Muscle of back (tissue), 11 donors: ENCODE data around the gene EPB41L3. TPM values are rescaled to one million over a fixed set of nuclear protein-coding genes. Genes with fewer than 3 reads are reported as not detected.
"Not testable (repeated sequence)": the region's sequence is repeated elsewhere in the genome, so short reads cannot be mapped to it uniquely, and the experiment has no call there.

Experiments used
- DNase-seq, 3 donors: peaks; one replicate each; pipeline versions ENCODE4 v3.0.0 to v3.0.0-alpha.2; 2013
- polyA plus RNA-seq, 10 donors: library from polyadenylated mRNA; unstranded; fragments of 120-200 nt; gene quantifications; one replicate each; pipeline ENCODE4 v1.2.1, GENCODE V29; 2013; ENCODE audit not compliant: insufficient read length in 10 of 10

EPB41L3 gene
- polyA plus RNA-seq, 10 donors = 82.9 to 139 (median 98.9) TPM

- DNase-seq = no peak
Measured at GRCh38 chr18:5537860-5538259, 5.9 kb downstream of the EPB41L3 start.

GRCh38 chr18:5534845-5535244 lies 9.0 kb downstream of the EPB41L3 start:
- no peak for DNase-seq

GRCh38 chr18:5532066-5532465 lies 11.7 kb downstream of the EPB41L3 start:
- no peak for DNase-seq

GRCh38 chr18:5530629-5531178 lies 13.1 kb downstream of the EPB41L3 start:
- no peak for DNase-seq

GRCh38 chr18:5529471-5529870 lies 14.3 kb downstream of the EPB41L3 start:
- no peak for DNase-seq

- peak in 2 of 3 donors; percentile 46 to 81 for DNase-seq
Measured at GRCh38 chr18:5527603-5528002, 16.2 kb downstream of the EPB41L3 start.

- DNase-seq = no peak
Measured at GRCh38 chr18:5524660-5525059, 19.1 kb downstream of the EPB41L3 start.

GRCh38 chr18:5521000-5521399 lies 22.8 kb downstream of the EPB41L3 start:
- no peak for DNase-seq

- DNase-seq = no peak
Measured at GRCh38 chr18:5520464-5520863, 23.3 kb downstream of the EPB41L3 start.

GRCh38 chr18:5519448-5520298 lies 24.1 kb downstream of the EPB41L3 start:
- peak in 1 of 3 donors; percentile 60 for DNase-seq

GRCh38 chr18:5518899-5519371 lies 24.9 kb downstream of the EPB41L3 start:
- no peak for DNase-seq

- no peak for DNase-seq
Measured at GRCh38 chr18:5518179-5518770, 25.5 kb downstream of the EPB41L3 start.

GRCh38 chr18:5516841-5517240 lies 27.0 kb downstream of the EPB41L3 start:
- no peak for DNase-seq

GRCh38 chr18:5515011-5515784 lies 28.6 kb downstream of the EPB41L3 start:
- DNase-seq = peak; percentile 24 to 55 (median 41)

GRCh38 chr18:5513947-5514346 lies 29.9 kb downstream of the EPB41L3 start:
- no peak for DNase-seq

GRCh38 chr18:5512176-5512575 lies 31.6 kb downstream of the EPB41L3 start:
- no peak for DNase-seq

- not testable (repeated sequence) for DNase-seq
Measured at GRCh38 chr18:5511541-5511940, 32.3 kb downstream of the EPB41L3 start.

- DNase-seq = peak in 1 of 3 donors; percentile 29
Measured at GRCh38 chr18:5510135-5510846, 33.5 kb downstream of the EPB41L3 start.

- no peak for DNase-seq
Measured at GRCh38 chr18:5508821-5509220, 35.0 kb downstream of the EPB41L3 start.

- DNase-seq = no peak
Measured at GRCh38 chr18:5507756-5508155, 36.0 kb downstream of the EPB41L3 start.

GRCh38 chr18:5506174-5506573 lies 37.6 kb downstream of the EPB41L3 start:
- DNase-seq = no peak
